NCI-H1436 treated with DMSO at 0.1 percent for 48 hours (cell line): ENCODE measurements around the gene GNG7.
"Not testable (repeated sequence)": the region's sequence is repeated elsewhere in the genome, so short reads cannot be mapped to it uniquely, and the experiment has no call there.

Experiments
- DNase-seq: peaks from one replicate; lab custom pipeline; 2025; lab: John Stamatoyannopoulos, UW

Gene GNG7

DNA sequence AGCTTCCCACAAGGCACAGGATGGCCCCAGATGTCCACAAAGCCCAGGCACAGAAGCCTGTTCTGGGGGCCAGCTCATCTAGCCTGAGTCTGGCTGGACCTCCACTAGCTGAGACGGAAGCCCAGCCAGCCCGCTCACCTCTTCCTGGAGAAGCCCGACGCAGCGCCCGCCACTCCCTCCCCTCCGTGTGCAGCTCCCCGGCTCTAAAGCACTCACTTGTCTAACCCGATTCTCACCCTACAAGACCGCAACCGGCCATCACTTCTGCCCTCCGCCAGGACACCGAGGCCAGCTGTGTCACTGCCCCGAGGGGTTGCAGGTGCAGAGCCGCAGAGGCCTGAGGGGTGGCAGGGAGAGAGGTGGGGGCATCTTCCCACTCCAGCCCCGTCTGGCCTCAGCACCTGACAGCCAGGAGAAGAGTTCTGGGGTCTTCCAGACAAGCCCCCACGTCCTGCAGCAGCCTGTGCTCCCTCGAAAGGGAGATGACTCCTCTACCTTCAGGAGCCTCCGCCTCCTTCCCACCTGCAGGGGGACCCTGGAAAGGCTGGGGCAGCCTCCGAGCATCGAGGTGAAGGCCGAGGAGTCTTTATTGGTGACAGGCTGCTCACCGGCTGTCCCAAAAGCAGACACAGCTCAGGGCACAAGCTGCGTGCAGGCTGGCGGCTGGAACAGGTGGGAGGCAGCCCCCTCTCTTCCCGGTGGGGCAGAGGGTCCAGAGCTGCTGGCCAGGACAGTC is 24.6 kb upstream of the GNG7 start:
- DNase-seq, result no peak

DNA sequence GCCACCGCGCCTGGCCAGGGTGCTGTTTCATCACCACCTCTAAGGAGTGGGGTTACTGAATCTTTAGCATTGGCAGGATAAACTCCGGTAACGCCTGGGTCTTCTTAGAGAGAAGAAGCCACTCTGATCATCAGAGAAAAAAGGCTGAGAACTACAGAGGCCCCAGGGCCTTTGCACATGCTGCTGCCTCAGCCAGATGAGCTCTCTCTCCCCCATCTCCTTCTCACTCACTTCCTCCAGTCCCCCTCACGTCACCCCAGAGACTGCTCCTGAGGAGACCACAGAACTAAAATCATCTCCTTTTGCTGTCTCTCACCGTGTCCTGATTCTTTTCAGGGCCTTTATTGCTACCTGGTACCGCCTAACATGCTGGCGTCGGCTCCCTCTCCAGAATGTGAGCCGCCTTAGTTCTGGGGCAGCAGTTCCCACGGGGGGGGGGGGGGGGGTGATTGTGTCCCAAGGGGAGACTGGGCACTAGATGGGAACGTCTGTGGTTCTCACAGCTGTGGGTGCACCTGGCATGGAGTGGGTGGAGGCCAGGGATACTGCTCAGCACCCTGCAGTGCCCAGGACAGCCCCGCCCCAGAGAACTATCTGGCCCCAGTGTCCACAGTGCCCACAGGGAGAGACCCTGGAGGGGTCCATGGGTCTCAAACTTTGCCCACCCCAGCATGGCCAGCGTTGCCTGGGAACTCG is 23.8 kb upstream of the GNG7 start:
- no peak for DNase-seq

DNA sequence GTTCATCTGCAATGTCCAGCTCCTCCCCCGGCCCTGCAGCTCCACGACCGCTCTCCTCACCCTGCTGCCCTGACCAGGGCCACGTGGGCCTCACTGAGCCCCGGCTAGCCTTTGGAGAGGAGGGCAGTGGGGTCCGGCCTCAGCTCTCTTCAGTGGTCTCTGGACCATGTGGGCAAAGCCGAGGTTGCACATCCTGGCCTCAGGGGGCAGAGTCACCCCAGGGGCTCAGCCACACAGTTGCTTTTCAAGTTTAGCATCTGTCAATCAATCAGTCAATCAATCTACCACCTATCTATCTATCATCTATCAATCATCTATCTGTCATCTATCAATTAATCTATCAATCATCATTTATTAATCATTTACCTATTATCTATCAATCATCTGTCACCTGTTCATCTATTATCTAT is 21.7 kb upstream of the GNG7 start:
- DNase-seq, result no peak

DNA sequence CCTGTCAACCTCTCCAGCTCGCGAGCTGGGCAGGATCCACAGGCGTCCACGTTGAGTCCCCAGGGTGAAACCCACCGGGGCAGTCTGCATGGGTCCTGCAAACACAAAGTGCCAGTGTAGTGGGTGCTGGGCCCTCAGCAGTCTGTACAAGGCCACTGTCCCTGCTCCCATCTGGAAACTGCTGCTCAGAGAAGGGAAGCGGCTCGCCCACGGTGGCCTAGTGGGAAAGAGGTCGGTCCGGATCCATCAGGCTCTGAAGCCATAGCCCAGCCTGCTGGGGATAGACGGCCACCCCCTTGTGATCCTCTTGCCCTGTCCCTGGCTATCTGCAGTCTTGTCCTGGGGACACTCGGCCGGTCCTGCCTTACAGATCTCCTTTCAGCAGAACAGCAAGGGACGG is 21.3 kb upstream of the GNG7 start:
- no peak for DNase-seq

DNA sequence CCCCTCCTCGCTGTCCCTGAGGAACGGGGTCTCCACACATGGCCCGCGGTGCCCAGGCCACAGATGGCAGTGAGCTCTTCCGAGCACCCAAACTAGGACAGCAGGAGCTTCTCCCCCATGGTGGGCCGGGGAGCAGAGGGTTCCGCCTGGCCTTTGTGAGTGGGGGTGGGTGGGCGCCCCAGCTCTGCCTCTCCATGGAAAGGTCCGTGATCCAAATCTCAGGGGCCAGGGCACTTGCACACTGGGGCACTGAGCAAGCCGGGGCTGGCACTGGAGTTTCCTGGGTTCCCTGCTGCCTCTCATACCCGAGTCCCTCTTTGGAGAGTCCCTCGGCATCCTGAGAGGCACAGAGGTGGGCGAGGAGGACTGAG is 20.8 kb upstream of the GNG7 start:
- no peak for DNase-seq

DNA sequence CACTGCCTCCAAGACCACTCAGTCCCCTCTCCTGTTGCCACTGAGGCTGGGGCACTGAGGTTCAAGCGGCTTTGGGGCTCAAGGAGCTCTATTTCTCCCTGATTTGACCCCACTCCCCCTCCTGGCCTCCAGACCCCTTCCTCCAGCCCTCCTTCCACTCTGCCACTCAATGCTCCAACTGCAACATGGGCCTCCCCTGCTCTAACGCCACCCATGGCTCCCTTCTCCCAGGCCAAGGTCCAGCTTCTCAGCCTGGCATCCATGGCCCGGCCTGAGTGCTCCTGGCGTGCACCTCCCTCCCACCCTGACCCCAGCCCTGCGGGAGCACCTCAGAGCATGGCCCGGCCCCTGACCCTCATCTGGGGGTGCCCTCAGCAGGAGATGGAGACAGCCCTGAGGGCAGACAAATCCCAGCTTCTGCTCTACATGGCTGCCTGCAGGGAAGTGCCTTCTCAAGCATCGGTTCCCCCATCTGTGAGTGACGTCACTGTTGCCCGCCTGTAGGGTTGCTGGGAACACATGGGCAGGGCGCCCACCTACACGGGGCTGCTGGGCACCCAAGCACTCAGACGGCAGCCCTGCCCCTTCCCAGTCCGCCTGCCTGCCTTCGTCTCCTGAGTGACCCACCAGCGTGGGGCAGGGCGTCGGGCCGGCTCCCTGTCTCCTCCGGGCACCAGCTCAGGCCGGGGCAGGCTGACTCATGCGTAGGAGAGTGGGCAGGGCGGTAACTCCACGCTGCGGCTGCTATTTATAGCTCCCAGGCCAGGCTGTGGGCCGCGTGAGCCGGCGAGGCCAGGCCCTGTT is 20.2 kb upstream of the GNG7 start:
- DNase-seq, result no peak

DNA sequence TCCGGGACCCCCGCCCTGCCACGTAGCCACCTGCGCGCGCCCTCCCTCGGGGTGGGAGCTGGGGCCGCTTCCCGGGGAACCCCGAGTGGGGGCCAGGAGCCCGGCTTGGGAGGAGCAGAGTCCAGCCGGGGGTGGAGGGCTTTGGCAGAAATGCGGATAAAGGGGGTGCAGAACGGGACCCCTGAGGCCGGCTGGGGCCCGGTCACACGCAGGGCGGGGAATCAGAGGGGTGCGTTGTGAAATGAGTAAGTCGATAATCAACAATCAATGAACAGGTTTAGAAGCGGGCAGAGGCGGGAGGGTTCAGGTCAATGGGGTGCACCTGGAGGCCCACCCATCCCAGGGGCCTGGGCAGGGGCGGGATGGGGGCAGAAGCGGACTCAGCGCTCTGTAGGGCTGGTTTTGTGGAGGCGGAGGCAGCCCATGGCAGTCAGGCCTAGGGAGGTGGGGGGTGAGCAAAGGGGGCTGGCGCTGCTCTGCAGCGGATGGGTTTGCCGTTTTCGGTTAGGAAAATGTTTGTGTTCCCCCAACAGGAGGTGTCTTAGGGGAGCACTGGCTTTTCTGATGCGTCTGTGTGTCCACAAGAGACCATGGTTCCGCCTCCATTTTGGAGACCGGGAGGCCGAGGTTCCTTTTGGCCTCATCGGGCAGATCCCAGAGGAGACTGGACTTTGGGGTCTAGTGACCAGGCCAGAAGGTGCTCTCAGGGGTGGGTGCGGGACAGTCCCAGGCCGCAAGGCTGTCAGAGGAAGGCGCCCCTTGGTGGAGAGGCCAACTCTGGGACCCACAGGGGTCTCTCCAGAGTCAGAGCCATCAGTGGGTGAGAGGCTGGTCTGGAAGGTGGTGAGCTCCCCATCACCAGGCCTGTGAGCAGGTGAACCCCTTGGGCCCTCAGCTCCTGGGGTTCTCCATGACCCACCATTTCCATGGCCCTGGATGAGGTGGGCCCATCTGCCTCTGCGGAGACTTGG is 19.4 kb upstream of the GNG7 start:
- DNase-seq, result no peak

DNA sequence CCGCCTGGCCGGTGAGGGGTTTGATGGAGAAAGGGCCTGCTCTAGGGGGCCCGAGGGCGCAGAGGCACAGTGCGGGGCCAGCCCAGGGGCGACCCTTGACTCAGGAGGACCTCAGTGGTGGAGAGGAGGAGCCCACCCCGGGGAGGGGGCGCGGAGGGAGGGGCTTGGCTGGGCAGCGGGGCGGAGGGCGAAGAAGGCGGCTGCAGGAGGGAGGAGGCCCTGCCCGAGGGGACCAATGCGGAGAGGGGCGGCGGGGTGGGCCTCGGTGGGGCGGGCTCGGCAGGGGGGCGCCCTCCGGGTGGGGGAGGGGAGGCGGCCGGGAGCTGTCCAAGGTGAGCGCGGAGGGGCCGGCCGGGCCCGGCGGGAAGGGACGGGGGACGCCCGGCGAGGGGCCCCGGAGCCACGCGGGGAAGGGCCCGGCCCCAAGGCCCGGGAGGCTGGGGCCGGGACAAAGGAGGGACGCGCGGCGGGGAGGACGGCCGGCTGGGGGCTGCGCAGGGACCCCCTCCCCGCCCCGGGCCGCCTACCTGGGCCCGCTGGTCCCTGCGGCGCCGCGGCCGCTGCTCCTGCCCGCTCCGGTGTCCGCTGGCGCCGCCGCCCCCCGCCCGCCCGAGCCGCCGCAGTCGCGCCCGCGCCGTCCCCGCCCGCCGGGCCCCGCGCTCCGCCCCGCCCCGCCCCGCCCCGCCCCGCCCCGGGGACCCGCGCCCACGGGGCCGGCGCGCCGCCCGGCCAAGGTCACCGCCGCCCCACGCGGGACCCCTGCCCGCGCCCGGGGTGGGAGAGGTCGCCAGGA is 18.5 kb upstream of the GNG7 start, which contains the start of gene DIRAS1:
DIRAS1 (minus strand) TSS at position 596 of the 793 bp plus-strand sequence. CDS start 3,566 bp downstream, outside the sequence.
- no peak for DNase-seq

DNA sequence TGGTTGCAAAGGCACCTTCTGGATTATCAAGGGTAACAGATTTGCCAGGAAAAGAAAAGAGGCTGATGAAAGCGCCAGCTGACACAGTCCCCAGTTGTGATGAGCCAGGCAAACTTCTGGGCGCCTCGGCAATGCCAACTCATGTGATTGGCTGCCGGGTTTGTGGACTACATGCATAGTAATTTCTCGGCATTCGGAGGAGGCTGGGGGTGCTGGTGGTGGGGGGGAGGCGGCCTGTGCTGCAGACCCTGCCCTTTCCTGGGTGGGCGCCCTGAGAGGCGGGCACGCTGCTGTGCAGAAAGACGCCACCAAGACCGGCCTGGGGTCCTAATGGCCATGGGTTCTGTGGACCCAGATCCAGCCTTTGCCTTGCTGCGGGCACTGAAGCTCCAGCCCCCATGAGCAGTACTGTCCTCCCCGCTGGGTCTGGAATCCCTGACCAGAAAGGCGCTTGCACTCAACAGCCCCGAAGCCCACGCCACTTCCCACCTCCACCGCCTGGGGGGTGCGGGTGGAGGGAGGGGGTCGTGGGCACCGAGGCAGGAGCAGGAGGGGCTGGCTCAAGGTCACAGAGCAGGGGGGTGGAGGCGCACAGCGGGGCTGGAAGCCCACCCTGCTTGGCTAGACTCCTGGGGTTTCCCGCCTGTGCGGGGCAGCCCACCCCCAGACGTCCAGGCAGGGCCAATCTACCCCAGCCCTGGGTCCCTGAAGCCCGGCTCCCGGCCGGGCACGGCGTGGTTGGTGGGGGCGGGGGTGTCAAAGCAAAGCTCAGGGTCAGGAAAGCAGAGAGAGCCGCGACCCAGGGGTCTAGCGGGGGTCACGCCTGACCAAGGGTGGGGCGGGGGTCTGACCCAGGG is 17.7 kb upstream of the GNG7 start:
- no peak for DNase-seq

DNA sequence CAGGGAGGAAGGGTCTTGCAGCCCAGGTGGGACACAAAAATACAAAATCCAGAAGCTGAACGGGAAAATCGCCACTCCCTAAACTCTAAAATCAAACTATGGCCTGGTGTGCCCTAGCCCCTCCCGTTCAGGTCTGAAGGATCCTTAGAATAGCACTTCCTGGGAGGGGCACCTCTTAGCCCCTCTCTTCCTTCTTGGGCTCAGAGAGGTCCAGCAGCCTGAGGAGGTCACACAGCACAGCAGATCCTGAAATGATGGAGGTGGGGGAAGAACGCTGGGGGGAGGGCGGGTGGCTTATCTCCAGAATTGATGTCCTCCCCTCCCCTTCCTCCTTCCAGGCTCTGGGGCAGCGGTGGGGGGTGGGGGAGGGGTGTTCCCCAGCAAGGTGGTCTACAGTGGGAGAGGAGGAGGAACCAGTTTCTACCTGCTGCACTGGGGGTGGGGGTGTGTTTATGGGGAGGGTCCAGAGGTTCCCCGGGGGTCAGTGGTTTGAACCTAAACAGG is 16.8 kb upstream of the GNG7 start:
- no peak for DNase-seq

DNA sequence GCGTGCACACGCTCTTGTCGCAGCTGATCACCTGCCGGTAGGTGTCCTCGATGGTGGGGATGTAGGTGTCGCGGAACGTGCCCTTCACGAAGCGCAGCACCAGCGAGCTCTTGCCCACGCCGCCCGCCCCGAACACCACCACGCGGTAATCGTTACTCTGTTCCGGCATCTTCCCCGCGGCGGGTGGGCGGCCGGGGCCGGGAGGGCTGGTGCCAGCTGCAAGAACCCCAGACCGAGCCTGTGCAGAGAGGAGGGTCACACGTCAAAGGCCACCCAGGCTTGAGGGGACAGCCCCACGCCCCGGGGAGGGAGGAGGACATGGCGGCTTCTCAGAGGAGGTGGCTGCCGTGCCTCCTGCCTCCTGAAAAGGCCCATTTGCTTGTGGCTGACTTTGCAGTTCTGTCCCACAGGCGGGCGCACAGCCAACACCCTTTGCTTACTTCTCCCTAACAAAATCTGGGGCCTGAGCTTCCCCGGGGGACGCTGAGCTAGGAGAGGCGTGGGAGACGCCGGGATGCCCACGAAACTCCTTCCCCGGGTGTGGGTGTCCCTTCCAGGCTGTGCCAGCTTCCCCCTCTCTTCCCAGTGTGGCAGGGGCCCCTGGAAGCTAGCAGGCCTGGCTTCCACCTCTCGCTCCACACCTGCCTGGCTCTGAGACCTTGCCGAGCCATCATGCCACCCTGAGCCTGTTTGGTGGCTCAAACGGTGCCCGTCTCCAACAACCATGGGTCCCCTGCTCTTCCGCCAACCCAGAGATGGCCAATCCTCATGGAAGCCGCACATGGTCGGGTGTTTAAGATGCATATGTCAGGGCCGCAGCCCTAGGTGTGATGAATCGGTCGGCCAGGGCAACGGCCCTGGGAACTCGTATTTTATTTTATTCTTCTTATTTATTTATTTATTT is 15.4 kb upstream of the GNG7 start:
- DNase-seq, result no peak

DNA sequence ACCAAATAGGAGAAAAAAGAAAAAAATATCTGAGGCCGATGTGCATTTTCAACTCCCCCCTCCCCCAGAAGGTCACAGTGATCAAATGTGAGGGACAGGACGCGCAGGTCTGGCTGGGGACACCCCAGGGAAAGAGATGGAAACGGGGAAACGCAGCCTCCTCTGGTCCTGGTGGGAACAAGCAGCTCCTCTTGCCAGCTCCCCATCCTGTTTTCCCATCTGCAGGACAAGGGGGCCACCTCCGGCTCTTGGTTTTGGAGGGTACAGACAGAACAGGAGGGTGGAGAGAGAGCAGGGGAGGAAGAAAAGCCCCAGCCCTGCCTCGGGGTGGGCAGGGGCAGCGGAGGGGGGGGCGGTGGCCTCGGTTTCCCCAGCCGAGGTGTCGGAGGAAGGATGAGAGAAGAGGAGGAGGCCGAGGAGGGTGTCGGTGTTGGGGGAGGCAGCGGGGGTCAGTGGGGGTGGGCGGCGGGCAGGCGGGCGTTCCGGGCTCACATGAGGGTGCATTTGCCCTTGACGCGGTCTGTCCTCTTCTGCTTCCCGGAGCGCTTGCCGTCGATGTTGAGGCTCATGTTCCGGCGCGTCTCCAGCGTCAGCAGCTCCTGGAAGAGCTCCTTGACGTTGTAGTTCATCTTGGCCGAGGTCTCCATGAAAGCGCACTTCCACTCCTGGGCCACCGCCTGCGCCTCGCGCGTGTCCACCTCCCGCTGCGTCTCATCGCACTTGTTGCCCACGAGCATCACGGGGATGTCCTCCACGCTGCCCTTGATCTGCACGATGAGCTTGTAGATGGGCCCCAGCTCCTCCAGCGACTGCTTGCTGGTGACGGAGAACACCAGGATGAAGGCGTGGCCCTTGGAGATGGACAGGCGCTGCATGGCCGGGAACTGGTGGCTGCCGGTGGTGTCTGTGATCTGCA is 14.5 kb upstream of the GNG7 start:
- DNase-seq, result no peak

DNA sequence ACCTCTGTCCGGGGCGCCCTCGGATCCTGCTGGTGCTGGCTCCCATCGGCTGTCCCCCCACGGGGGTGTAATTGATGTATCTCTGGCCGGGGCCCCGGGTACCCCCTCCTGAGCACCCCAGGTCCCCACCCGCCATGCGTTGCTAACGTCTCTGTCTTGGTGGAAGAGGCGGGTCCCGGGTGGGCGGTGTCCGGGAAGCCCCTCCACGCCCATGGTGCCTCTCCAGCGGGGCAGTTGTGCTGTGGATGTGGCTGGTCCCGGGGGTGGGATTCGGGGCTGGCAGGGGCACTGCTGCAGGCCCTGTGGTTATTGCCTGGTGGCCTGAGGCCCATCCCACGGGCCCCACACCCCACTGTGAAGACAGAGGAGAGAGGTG is 13.8 kb upstream of the GNG7 start:
- no peak for DNase-seq

DNA sequence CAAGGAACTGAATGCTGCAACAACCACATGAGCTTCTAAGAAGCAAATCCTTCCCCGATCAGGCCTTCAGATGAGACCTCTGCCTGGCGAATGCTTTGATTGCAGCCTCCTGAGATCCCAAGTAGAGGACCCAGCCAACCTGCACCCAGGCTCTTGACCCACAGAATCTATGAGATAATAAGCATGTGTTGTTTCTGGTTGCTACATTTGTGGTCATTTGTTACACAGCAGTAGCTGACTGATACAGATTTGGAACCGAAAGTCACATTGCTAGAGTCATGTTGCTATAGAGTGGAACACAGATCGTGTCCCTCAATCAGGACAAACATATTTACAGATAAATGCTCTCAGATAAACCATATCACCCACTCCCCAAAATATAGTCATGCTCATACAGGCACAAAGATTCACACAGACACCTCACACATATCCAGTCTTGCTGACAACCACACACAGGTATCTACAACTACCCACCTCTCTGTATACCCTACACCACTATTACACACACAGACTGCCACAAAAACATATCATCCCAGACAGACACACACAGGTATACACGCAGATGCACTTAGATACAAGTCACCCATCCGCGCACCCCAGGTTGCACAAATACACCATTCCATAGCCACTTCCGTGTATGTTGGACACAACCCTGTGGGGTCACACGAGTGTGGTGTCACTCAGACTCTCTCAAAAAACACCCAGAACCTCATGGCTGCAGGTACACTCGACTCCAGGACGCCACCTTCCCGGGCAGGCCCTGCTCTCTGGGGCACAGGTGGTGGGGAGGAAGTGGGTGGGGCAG is 13.2 kb upstream of the GNG7 start:
- no peak for DNase-seq

DNA sequence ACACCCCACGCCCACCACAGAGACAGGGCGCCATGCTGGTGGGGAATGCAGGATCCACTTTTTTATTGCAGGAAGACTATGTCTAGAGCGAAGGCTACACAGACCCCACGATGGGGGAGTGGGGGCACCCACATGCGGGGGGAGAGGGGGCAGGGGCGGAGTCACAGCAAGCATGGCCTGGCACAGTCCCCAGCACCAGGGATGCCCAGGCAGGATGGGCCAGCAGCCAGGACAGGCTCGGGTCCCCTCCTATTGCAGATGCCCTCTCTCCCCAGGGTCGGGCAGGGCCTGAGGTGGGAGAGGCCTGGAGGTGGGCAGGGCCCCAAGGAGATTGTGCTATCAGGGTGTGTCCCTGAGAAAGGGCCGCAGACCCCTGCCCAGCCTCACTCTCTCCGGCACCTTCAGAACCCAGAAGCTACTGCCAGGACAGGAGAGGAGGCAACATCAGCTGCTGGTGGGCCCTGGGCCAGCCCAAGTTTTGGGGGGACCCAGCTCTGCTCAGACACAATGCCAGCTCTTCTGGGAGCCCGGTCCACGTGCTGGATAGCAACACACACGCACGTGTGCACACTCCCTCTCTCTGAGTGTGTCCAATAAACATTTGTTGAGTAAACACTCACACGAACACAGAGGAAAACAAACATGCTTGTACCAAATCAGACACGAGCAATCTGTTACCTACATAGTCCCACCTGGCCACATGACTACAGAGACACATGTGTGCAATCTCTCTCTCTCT is 12.2 kb upstream of the GNG7 start:
- DNase-seq, result no peak

DNA sequence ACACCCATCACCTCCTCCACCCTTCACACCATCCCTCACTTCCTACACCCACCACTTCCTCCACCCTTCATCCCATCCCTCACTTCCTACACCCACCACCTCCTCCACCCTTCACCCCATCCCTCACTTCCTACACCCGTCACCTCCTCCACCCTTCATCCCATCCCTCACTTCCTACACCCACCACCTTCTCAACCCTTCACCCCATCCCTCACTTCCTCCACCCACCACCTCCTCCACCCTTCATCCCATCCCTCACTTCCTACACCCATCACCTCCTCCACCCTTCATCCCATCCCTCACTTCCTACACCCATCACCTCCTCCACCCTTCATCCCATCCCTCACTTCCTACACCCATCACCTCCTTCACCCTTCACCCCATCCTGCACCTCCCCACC is 11.6 kb upstream of the GNG7 start:
- DNase-seq, result not testable (repeated sequence)
